ENCODE measurements around the gene PLAAT5. TPM values are rescaled to one million over a fixed set of nuclear protein-coding genes. Genes with fewer than 3 reads are reported as not detected.

The PLAAT5 gene, protein sequence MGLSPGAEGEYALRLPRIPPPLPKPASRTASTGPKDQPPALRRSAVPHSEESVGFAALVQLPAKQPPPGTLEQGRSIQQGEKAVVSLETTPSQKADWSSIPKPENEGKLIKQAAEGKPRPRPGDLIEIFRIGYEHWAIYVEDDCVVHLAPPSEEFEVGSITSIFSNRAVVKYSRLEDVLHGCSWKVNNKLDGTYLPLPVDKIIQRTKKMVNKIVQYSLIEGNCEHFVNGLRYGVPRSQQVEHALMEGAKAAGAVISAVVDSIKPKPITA
- total RNA-seq (ENCODE audit: low replicate concordance) = 1.1 TPM in 1 of 2 replicates, not detected in the other

GRCh38 chr11:63490551-63491239 is at the start of gene PLAAT5:
PLAAT5 (minus strand) TSS chr11:63491167; CDS start chr11:63491034, 133 bp downstream.

GRCh38 chr11:63536669-63537292 is 45.8 kb upstream of the PLAAT5 start, which contains the start of gene PLAAT4:
PLAAT4 (plus strand) TSS chr11:63536808; CDS start chr11:63536869, 61 bp downstream.

DNA sequence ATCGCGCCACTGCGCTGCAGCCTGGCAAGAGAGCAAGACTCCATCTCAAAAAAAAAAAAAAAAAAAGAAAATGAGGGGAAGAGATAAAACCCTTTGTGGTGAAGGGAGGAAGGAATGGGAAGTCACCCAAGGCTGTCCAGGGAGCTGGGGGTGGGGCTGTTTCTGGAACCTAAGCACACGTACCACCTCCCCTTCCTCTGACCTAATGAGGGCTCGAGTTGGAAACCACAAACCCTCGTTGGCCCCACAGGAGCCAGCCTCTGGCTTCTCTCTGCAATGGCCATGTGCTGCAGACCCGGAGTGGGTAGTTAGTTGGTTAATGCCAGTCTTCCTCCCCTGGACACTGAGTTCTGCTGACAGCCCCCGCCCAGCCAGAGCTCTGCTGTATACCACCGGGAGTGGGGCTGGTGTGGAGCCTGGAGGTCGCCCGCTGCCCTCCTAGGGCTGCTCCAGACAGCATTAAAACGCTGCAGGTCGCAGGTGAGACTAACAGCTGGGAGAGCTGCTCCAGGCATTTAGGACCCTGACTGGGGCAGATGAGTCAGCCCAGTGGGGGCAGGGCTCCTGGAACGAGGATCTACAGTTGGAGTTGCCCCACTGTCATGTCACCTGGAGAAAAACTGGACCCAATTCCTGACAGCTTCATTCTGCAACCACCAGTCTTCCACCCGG is 15.0 kb upstream of the PLAAT5 start, which contains the start of gene LGALS12:
TSS of gene LGALS12 (plus strand) at position 228 of the 672 bp plus-strand sequence. CDS start at position 603, 375 bp downstream.

Other genes with a start within 250 kb of the PLAAT5 start
- gene SLC22A25, start 247.6 kb downstream of the PLAAT5 start, total RNA-seq (ENCODE audit: low replicate concordance) = not detected in 2 replicates
- not detected in 2 replicates for gene SLC22A9, start 121.4 kb downstream of the PLAAT5 start, total RNA-seq (ENCODE audit: low replicate concordance)
- 0.47 TPM in 1 of 2 replicates, not detected in the other for gene LGALS12, start 14.9 kb upstream of the PLAAT5 start, total RNA-seq (ENCODE audit: low replicate concordance)
- 8.3 and 49.4 TPM in 2 replicates for gene PLAAT4, start 45.6 kb upstream of the PLAAT5 start, total RNA-seq (ENCODE audit: low replicate concordance)
- gene PLAAT2, start 72.2 kb upstream of the PLAAT5 start, total RNA-seq (ENCODE audit: low replicate concordance) = not detected in 2 replicates
- 18.1 and 52.2 TPM in 2 replicates for gene PLAAT3, start 123.3 kb upstream of the PLAAT5 start, total RNA-seq (ENCODE audit: low replicate concordance)
- 57.1 and 70.7 TPM in 2 replicates for gene ATL3, start 180.2 kb upstream of the PLAAT5 start, total RNA-seq (ENCODE audit: low replicate concordance)
- gene RTN3, start 190.3 kb upstream of the PLAAT5 start, total RNA-seq (ENCODE audit: low replicate concordance) = 24.1 and 35.3 TPM in 2 replicates